Spleen (tissue), 11 donors: ENCODE measurements around the gene CPLX1. TPM values are rescaled to one million over a fixed set of nuclear protein-coding genes. Genes with fewer than 3 reads are reported as not detected.

ENCODE experiments used
- DNase-seq: peaks from one replicate; pipeline ENCODE4 v3.0.0-alpha.2; 2020
- H3K27ac ChIP-seq, 8 donors: fragments of 200-600 bp; sonication (generic) in 7 of 8; 1 replicate in 4 of 8; 2 replicates in 4 of 8; pipeline versions ENCODE4 v1.5.0 to v1.8.0; 2016 to 2021; ENCODE audit warnings: inconsistent platforms in 4 of 8, mild to moderate bottlenecking in 4 of 8, moderate library complexity in 1 of 8
- H3K27me3 ChIP-seq, 7 donors: fragments of 200-600 bp; sonication (generic) in 6 of 7; replicated peaks in 1 of 7; 1 replicate in 4 of 7; 2 replicates in 3 of 7; pipeline versions ENCODE4 v1.5.0 to v1.8.0; 2016 to 2021; ENCODE audit warnings: inconsistent platforms in 3 of 7, mild to moderate bottlenecking in 1 of 7
- H3K36me3 ChIP-seq, 6 donors: fragments of 200-600 bp; sonication (generic) in 5 of 6; 1 replicate in 4 of 6; 2 replicates in 2 of 6; pipeline versions ENCODE4 v1.5.0 to v1.8.0; 2016 to 2021; ENCODE audit warnings: inconsistent platforms in 2 of 6
- H3K4me1 ChIP-seq, 6 donors: fragments of 200-600 bp; sonication (generic) in 5 of 6; 1 replicate in 3 of 6; 2 replicates in 3 of 6; pipeline versions ENCODE4 v1.5.0 to v1.8.0; 2016 to 2021; ENCODE audit warnings: inconsistent platforms in 3 of 6
- H3K4me3 ChIP-seq, 8 donors: fragments of 200-600 bp; sonication (generic) in 7 of 8; 1 replicate in 4 of 8; 2 replicates in 4 of 8; pipeline versions ENCODE4 v1.5.0 to v1.8.0; 2016 to 2021; ENCODE audit warnings: inconsistent platforms in 4 of 8, mild to moderate bottlenecking in 4 of 8, moderate library complexity in 2 of 8
- H3K9me3 ChIP-seq, 8 donors: fragments of 200-600 bp; sonication (generic) in 7 of 8; 1 replicate in 4 of 8; 2 replicates in 4 of 8; pipeline versions ENCODE4 v1.5.0 to v1.8.0; 2016 to 2021; ENCODE audit warnings: inconsistent platforms in 4 of 8
- CTCF ChIP-seq, 11 experiments: fragments of 200-600 bp in 7 of 11; fragments of 450-650 bp in 4 of 11; sonication (generic) in 4 of 11; IDR thresholded peaks in 8 of 11; conservative IDR thresholded peaks in 3 of 11; 1 replicate in 7 of 11; 2 replicates in 4 of 11; pipeline versions ENCODE4 v1.4.0 to v1.8.0; 2016 to 2021; ENCODE audit warnings: antibody characterized with exemption in 11 of 11, inconsistent platforms in 4 of 11, mild to moderate bottlenecking in 1 of 11
- POLR2A ChIP-seq, 3 donors: fragments of 450-650 bp; IDR thresholded peaks; one replicate each; pipeline ENCODE4 v1.5.1; 2017; ENCODE audit warnings: antibody characterized with exemption in 3 of 3, mild to moderate bottlenecking in 1 of 3
- POLR2AphosphoS5 ChIP-seq, 3 donors: sonication (generic); formaldehyde crosslinking; IDR thresholded peaks; one replicate each; pipeline ENCODE4 v1.5.1; 2017; ENCODE audit warnings: antibody characterized with exemption in 3 of 3
- WGBS, 5 donors: extraction: QIAGEN DNeasy Blood & Tissue Kit in 3 of 5; methylation state at CpG; one replicate each; pipeline versions ENCODE4 v1.1.5 to v1.1.7; 2013 to 2018; 5-methylcytosine and 5-hydroxymethylcytosine counted together
- intact Hi-C: fragments of 100-400 bp; cut with DNase I; formaldehyde crosslinking; loops from one replicate; pipeline ENCODE4 v1.15.0; 2023; ENCODE audit warnings: low total_unique reads
- polyA plus RNA-seq, 3 donors: library from polyadenylated mRNA; stranded (reverse); fragments of 200-250 nt; gene quantifications; one replicate each; pipeline ENCODE4 v1.2.1, GENCODE V29; 2013
- total RNA-seq, 7 donors: library from RNA; depleted of rRNA in 3 of 7; stranded (reverse); fragments of >200 nt in 3 of 7; fragmentation: NEBNext Ultra II Directional in 4 of 7; extraction: Animal tissue kit (Norgen Biotek cat#: 25700) in 4 of 7; gene quantifications; one replicate each; pipeline versions ENCODE4 v1.1.0 to v1.2.1, GENCODE V29; 2016 to 2021
- donor health status: healthy with polysubstance abuse.
- donor health status: DM: no; HTN: no; CAD: no; lungs with moderate emphysema.
- donor health status: DM: no; HTN: no; CAD: no.
- donor health status: Bipolar disorder and iron deficiency.
- donor health status: healthy.
- donor health status: DM: no; HTN: no; CAD: no.
- donor health status: DM: yes; HTN: yes; CAD: no.

CPLX1 gene
- total and polyA plus RNA-seq, 10 donors = 1.3 to 20.7 (median 11.5) TPM

DNA sequence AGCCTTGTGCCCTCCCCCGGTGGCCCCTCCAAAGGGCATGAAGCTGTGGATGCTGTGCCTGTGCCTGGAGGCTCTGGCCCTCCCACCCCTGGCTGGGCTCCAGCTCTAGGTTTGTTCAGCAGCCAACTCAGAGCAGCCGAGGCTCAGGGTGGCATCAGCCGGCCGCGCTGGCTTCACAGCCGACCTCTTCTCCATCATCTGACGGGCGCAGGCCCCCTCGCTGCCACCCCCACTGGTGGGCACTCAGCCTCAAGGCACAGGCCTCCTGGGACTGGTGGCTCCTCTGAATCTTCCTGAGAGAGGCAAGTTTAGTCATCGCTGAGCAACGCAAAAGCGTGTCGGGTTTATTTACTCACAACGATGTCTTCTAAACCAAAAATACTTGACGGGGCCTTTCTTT lies 74.3 kb downstream of the CPLX1 start:
- intact Hi-C loops = no loop called here
- Histone ChIP-seq H3K4me1 (peaks cover 0 to 4% (median 0%) of the 10 kb centered on the region in 6 donors), H3K9me3 (no peaks in the 10 kb centered on the region), H3K4me3 (no peak overlapping the region), H3K36me3 (peaks cover 0 to 92% (median 46%) of the 10 kb centered on the region in 6 donors), H3K27me3 (no peaks in the 10 kb centered on the region), H3K27ac (no peak overlapping the region)
- WGBS, 5 donors = 90 to 96% (median 94%) methylated on average over 12 to 15 of the region's 15 CpGs
- TF ChIP-seq POLR2A (IDR thresholded peaks at IDR 0.05) = no peak
- peak in 2 of 3 donors; percentile 39 to 48 for TF ChIP-seq POLR2AphosphoS5 (IDR thresholded peaks at IDR 0.05)
- no peak for TF ChIP-seq CTCF (IDR thresholded peaks at IDR 0.05 in 8 of 11, conservative IDR thresholded peaks at IDR 0.05 in 3 of 11)
- no peak for DNase-seq

DNA sequence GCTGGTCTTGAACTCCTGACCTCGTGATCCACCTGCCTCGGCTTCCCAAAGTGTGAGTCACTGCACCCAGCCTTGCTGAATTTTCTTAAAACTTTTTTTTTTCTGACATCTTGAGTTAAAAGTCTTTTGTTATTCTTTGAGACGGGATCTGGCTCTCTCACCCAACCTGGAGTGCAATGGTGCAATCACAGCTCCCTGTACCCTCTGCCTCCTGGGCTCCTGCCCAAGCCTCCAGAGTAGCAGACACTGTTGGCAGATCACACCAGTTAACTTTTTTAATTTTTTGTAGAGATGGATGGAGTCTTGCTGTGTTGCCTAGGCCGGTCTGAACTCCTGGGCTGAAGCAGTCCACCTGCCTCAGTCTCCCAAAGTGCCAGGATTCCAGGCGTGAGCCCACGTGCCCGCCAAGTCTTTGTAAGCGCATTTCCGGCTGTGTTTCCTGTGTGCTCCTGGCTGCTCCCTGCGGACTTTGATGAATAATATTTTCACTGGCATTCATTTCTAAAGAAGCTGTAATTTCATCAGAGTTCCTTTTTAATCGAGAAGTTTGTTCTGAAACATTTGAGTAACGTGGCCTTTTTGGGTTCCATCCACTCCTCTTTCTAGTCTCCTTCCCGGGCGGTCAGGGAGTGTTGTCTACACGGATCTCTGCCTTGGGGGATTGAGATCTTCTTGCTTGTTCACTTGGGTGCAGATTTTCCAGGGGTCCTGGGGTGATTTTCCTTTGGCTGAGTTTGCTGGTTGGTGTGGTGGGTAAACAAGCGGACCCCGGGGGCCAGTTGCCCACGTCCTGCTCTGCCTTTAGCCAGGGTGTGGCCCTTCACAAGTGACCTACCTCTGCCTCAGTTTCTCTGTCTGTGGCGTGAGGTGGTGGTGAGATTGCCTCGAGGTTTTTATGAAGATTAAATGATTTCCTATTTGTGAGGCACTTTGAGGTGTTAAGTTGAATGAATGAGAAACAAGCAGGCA lies 75.9 kb downstream of the CPLX1 start:
- H3K4me1 ChIP-seq = peaks cover 0 to 4% (median 0%) of the 10 kb centered on the region in 6 donors
- H3K36me3 ChIP-seq = peaks cover 0 to 76% (median 43%) of the 10 kb centered on the region in 6 donors
- no peak for DNase-seq
- no peak for TF ChIP-seq CTCF (IDR thresholded peaks at IDR 0.05 in 8 of 11, conservative IDR thresholded peaks at IDR 0.05 in 3 of 11)
- no peak for TF ChIP-seq POLR2AphosphoS5 (IDR thresholded peaks at IDR 0.05)
- TF ChIP-seq POLR2A (IDR thresholded peaks at IDR 0.05) = no peak
- no peaks in the 10 kb centered on the region for H3K27me3 ChIP-seq
- intact Hi-C loops = no loop called here
- no peak overlapping the region for H3K4me3 ChIP-seq
- 89 to 95% (median 91%) methylated on average over 20 of the region's 20 CpGs for WGBS, 5 donors
- no peak overlapping the region for H3K27ac ChIP-seq
- H3K9me3 ChIP-seq = no peaks in the 10 kb centered on the region

DNA sequence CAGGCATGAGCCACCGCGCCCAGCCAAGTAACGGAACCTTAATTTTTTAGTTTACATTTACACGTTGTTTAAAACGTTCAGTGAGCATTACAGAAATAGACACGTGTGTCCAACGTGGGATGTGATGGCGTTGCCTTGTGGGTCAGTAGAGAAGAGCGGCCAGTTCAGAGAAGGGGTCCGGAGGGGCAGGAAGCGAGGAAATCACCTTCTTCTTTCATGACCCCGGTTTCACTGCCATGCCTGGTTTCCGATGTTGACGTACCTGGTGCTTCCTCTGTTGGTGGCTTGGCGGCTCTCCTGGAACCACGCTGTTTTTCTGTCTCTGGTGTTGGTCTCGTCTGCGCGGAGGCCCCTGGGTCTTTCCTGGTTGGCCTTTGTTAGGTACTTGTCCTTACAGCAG lies 77.5 kb downstream of the CPLX1 start:
- Histone ChIP-seq H3K27me3 (no peaks in the 10 kb centered on the region), H3K9me3 (no peaks in the 10 kb centered on the region), H3K36me3 (peaks cover 0 to 72% (median 31%) of the 10 kb centered on the region in 6 donors), H3K27ac (no peak overlapping the region), H3K4me1 (peaks cover 0 to 4% (median 0%) of the 10 kb centered on the region in 6 donors), H3K4me3 (no peak overlapping the region)
- whole genome bisulfite sequencing, 5 donors = 85 to 96% (median 91%) methylated on average over 19 of the region's 19 CpGs
- intact Hi-C loops = no loop called here
- no peak for TF ChIP-seq POLR2AphosphoS5 (IDR thresholded peaks at IDR 0.05)
- TF ChIP-seq POLR2A (IDR thresholded peaks at IDR 0.05) = no peak
- TF ChIP-seq CTCF (IDR thresholded peaks at IDR 0.05 in 8 of 11, conservative IDR thresholded peaks at IDR 0.05 in 3 of 11) = no peak
- no peak for DNase-seq

DNA sequence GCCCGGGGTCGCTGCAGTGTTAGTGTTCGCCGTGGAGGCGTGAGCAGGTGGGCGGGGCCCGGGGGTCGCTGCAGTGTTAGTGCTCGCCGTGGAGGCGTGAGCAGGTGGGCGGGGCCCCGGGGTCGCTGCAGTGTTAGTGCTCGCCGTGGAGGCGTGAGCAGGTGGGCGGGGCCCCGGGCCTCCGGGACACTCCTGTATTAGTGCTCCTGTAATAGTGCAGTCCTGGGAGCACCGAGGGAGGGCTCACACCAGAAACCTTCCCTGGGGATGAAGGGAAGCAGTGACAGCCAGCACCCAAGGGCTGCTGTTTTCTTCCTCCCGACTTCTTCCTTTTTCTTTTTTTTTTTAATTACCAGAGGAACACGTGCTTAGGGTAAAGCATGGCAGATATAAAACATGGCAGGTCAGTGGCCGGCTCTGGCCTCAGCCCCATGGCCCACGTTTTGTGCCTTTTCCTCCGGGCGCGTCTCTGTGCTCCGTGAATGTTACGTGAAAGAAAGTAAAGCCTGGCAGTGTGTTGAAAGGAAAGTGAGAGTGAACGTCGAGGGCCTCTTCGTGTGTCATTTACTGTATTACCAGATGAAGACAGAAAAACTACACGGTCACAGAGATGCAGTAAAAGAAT lies 78.3 kb downstream of the CPLX1 start:
- no peak for DNase-seq
- no peak overlapping the region for H3K27ac ChIP-seq
- intact Hi-C loops = no loop called here
- 90 to 98% (median 94%) methylated on average over 19 to 23 of the region's 34 CpGs for WGBS, 5 donors
- peaks cover 0 to 10% (median 2%) of the 10 kb centered on the region in 6 donors for H3K4me1 ChIP-seq
- no peak overlapping the region for H3K4me3 ChIP-seq
- peaks cover 0 to 70% (median 27%) of the 10 kb centered on the region in 6 donors for H3K36me3 ChIP-seq
- H3K9me3 ChIP-seq = no peaks in the 10 kb centered on the region
- H3K27me3 ChIP-seq = no peaks in the 10 kb centered on the region
- no peak for TF ChIP-seq CTCF (IDR thresholded peaks at IDR 0.05 in 8 of 11, conservative IDR thresholded peaks at IDR 0.05 in 3 of 11)
- TF ChIP-seq POLR2A (IDR thresholded peaks at IDR 0.05) = no peak
- TF ChIP-seq POLR2AphosphoS5 (IDR thresholded peaks at IDR 0.05) = no peak
